ENCODE measurements around the gene LRMDA. TPM values are rescaled to one million over a fixed set of nuclear protein-coding genes. Genes with fewer than 3 reads are reported as not detected.

The LRMDA gene
- total RNA-seq, 2 donors from 2014 or later = 12.2 to 25.4 TPM

- 62 to 87% methylated on average over 7 of the region's 7 CpGs for WGBS, 2 donors
- intact Hi-C loops (cut with DNase I) = no loop called here
- no peaks in the 10 kb centered on the region for H3K9me3 ChIP-seq
- H3K4me3 ChIP-seq = no peak overlapping the region
- no peak for DNase-seq
- H3K27ac ChIP-seq = no peak overlapping the region
- no peaks in the 10 kb centered on the region for H3K4me1 ChIP-seq
- ATAC-seq = no peak
- TF ChIP-seq, protein P1, sequence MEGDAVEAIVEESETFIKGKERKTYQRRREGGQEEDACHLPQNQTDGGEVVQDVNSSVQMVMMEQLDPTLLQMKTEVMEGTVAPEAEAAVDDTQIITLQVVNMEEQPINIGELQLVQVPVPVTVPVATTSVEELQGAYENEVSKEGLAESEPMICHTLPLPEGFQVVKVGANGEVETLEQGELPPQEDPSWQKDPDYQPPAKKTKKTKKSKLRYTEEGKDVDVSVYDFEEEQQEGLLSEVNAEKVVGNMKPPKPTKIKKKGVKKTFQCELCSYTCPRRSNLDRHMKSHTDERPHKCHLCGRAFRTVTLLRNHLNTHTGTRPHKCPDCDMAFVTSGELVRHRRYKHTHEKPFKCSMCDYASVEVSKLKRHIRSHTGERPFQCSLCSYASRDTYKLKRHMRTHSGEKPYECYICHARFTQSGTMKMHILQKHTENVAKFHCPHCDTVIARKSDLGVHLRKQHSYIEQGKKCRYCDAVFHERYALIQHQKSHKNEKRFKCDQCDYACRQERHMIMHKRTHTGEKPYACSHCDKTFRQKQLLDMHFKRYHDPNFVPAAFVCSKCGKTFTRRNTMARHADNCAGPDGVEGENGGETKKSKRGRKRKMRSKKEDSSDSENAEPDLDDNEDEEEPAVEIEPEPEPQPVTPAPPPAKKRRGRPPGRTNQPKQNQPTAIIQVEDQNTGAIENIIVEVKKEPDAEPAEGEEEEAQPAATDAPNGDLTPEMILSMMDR (IDR thresholded peaks at IDR 0.05) = no peak
- no peaks in the 10 kb centered on the region for H3K36me3 ChIP-seq (replicated peaks in 1 of 2; ENCODE audit: insufficient read depth in 1 of 2, low read depth in 2 of 2)
- no peaks in the 10 kb centered on the region for H3K27me3 ChIP-seq
Observed at GRCh38 chr10:75967491-75967890, 536.1 kb downstream of the LRMDA start.

- Histone ChIP-seq H3K36me3 (replicated peaks in 1 of 2; ENCODE audit: insufficient read depth in 1 of 2, low read depth in 2 of 2) (no peaks in the 10 kb centered on the region), H3K9me3 (no peaks in the 10 kb centered on the region), H3K4me3 (no peak overlapping the region), H3K27me3 (no peaks in the 10 kb centered on the region), H3K27ac (no peak overlapping the region), H3K4me1 (no peaks in the 10 kb centered on the region)
- ATAC-seq (no peak), DNase-seq (no peak)
- no peak for TF ChIP-seq POLR2A (IDR thresholded peaks at IDR 0.05)
- TF ChIP-seq, protein P1 (IDR thresholded peaks at IDR 0.05) = no peak
- intact Hi-C loops (cut with DNase I) = no loop called here
- 84 to 85% methylated on average over 2 of the region's 2 CpGs for WGBS, 2 donors
Observed at GRCh38 chr10:75969031-75969430, 537.6 kb downstream of the LRMDA start.

DNA sequence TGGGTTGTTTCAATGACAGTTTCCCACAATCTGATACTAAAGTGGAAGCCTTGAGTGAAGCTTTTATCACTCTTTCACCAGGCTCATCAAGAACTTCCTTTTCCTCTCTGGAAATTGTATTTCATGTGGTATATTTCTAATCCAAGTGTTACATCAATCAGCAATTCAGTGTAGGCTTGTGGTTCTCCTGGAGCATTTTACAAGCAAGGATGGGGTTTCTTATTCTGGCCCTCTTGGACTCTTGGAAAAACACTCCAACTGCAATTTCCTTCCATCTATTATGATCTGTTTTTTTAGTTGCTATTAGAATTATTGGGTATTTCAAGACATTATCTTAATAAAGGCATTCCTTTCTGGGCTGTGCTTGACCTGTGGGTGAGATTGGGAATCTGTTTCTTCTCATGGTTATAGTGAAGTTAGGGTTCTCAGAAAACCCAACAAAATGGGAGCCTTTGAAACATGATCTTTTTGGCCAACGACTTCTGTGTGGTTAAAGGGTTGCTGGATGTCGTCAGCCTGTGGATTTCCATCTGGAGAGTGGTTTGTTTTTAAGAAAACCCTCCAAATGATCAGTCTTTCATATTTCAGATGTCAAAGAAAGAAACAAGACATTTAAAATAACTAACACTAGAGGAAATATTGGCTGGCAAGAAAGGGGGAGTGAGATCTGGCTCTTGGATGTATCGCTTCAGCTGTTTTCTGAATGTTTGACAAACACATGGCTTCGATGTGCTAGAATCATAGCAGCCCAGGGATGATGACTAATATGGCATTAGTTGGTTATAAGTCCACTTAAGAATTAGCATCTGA lies 540.2 kb downstream of the LRMDA start:
- no peaks in the 10 kb centered on the region for H3K9me3 ChIP-seq
- 77 to 85% methylated on average over 4 of the region's 4 CpGs for WGBS, 2 donors
- H3K36me3 ChIP-seq (replicated peaks in 1 of 2; ENCODE audit: insufficient read depth in 1 of 2, low read depth in 2 of 2) = no peaks in the 10 kb centered on the region
- intact Hi-C loops (cut with DNase I) = no loop called here
- H3K4me1 ChIP-seq = no peaks in the 10 kb centered on the region
- no peak overlapping the region for H3K4me3 ChIP-seq
- ATAC-seq = peak; percentile 50
- H3K27ac ChIP-seq = no peak overlapping the region
- no peak for TF ChIP-seq POLR2A (IDR thresholded peaks at IDR 0.05)
- TF ChIP-seq, protein P1 (IDR thresholded peaks at IDR 0.05) = no peak
- no peaks in the 10 kb centered on the region for H3K27me3 ChIP-seq
- peak in 1 of 4 donors; percentile 19 for DNase-seq

DNA sequence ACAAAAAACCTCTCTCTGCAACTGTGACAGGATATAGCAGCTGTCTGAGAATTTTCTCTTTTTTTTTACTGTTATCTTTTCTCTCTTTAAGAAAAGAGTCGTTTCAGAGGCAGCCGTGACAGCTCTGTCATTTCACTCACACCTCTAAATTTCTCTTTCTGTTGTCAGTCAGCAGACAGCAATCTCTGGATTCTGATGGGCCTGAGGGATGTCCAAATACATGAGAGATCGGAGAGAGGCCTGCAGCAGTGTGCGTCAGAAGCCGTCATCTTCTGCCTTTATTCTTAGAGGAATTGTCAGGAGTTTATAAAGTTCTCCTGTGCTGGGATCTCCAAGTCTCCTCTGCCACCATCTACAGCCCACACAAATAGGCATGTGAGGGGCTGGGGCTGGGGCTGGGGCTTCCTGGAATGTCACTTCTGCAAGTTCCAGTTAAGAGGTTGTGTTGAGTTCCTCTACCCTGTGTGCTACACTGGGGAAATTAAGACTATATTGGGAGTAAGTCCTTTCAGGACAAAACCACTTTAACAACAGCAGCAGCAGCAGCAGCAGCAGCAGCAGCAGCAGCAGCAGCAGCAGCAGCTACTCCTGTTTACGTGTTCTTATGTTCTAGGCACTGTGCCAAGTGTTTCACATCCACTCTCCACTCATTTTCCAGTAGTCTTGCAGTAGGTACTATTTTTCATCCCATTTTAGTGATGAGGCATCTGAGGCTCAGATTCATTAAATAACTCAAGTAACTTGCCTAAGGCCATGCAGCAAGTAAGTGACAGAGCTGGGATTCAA lies 541.3 kb downstream of the LRMDA start:
- H3K4me3 ChIP-seq = no peak overlapping the region
- ATAC-seq = no peak
- peak in 3 of 4 donors; percentile 14 to 41 (median 39) for DNase-seq
- no peak overlapping the region for H3K27ac ChIP-seq
- no peak for TF ChIP-seq POLR2A (IDR thresholded peaks at IDR 0.05)
- TF ChIP-seq, protein P1 (IDR thresholded peaks at IDR 0.05) = no peak
- H3K36me3 ChIP-seq (replicated peaks in 1 of 2; ENCODE audit: insufficient read depth in 1 of 2, low read depth in 2 of 2) = no peaks in the 10 kb centered on the region
- H3K9me3 ChIP-seq = no peaks in the 10 kb centered on the region
- H3K27me3 ChIP-seq = no peaks in the 10 kb centered on the region
- 66 to 75% methylated on average over 6 of the region's 6 CpGs for WGBS, 2 donors
- intact Hi-C loops (cut with DNase I) = no loop called here
- no peaks in the 10 kb centered on the region for H3K4me1 ChIP-seq

All from body of pancreas (tissue), 4 donors.